Activated CD4-positive, alpha-beta T cell treated with anti-CD3 and anti-CD28 coated beads, Interleukin-2, amount 50 U/mL, for 24 hours (primary cell): Measurements from ENCODE around the gene TATDN2.

Experiments used
- DNase-seq, 2 donors: peaks; one replicate each; pipeline ENCODE4 v3.0.0-alpha.2; 2020; ENCODE audit warnings: low read depth in 1 of 2, low spot score in 1 of 2

The TATDN2 gene

GRCh38 chr3:10315771-10316344 lies 67.6 kb downstream of the TATDN2 start:
- DNase-seq, result no peak

GRCh38 chr3:10317311-10317960 lies 69.2 kb downstream of the TATDN2 start:
- DNase-seq, result no peak

GRCh38 chr3:10317961-10318350 lies 69.7 kb downstream of the TATDN2 start:
- DNase-seq, result no peak

GRCh38 chr3:10319251-10319650 lies 71.0 kb downstream of the TATDN2 start:
- DNase-seq, result no peak

- DNase-seq, result no peak
Observed at GRCh38 chr3:10319804-10320203, 71.5 kb downstream of the TATDN2 start.

GRCh38 chr3:10320320-10320677 lies 72.0 kb downstream of the TATDN2 start:
- DNase-seq, result no peak

- no peak for DNase-seq
Observed at GRCh38 chr3:10321630-10322351, 73.5 kb downstream of the TATDN2 start.

- no peak for DNase-seq
Observed at GRCh38 chr3:10322352-10322710, 74.1 kb downstream of the TATDN2 start.

- DNase-seq, result no peak
Observed at GRCh38 chr3:10327592-10327991, 79.3 kb downstream of the TATDN2 start.

GRCh38 chr3:10328460-10329071 lies 80.3 kb downstream of the TATDN2 start:
- DNase-seq, result no peak

GRCh38 chr3:10329495-10330015 lies 81.3 kb downstream of the TATDN2 start:
- DNase-seq, result no peak

GRCh38 chr3:10330319-10330718 lies 82.1 kb downstream of the TATDN2 start:
- DNase-seq, result no peak
